ENCODE results near the gene RABGAP1L. TPM values are rescaled to one million over a fixed set of nuclear protein-coding genes. Genes with fewer than 3 reads are reported as not detected.

Gene RABGAP1L
- polyA plus RNA-seq, 3 donors, result 35.2 to 75.3 (median 63.3) TPM

- Histone ChIP-seq H3K4me2 (replicated peaks; ENCODE audit: extremely low read depth, low read length, poor library complexity, severe bottlenecking) (no peak overlapping the region), H3K36me3 (replicated peaks in 1 of 2; ENCODE audit: control insufficient read depth in 1 of 2, insufficient read depth in 2 of 2, low read length in 2 of 2) (peaks cover 0 to 5% of the 10 kb centered on the region in 2 donors), H2AFZ (ENCODE audit: insufficient read depth, low read depth, low read length, poor library complexity, severe bottlenecking) (no peak overlapping the region), H3K9ac (ENCODE audit: insufficient read depth, low read length, poor library complexity, severe bottlenecking) (no peak overlapping the region), H4K20me1 (ENCODE audit: insufficient read depth, low read length) (no peaks in the 10 kb centered on the region), H3K27ac (ENCODE audit: low read depth in 1 of 2, low read length in 2 of 2) (no peak overlapping the region), H3K27me3 (ENCODE audit: control insufficient read depth in 2 of 2, insufficient read depth in 2 of 2, low read length in 2 of 2) (no peaks in the 10 kb centered on the region), H3K4me3 (replicated peaks in 1 of 3; ENCODE audit: low read depth in 2 of 3, low read length in 3 of 3) (no peak overlapping the region), H3K79me2 (ENCODE audit: insufficient read depth, low read length) (no peaks in the 10 kb centered on the region), H3K4me1 (ENCODE audit: control insufficient read depth in 1 of 2, insufficient read depth in 2 of 2, low read length in 2 of 2) (no peaks in the 10 kb centered on the region), H3K9me3 (replicated peaks in 1 of 2; ENCODE audit: control insufficient read depth in 1 of 2, insufficient read depth in 1 of 2, low read length in 2 of 2) (no peaks in the 10 kb centered on the region)
- H3K36me3 Mint-ChIP-seq, result peaks cover 8 to 10% of the 10 kb centered on the region in 2 donors
- intact Hi-C loops (cut with micrococcal nuclease), result no loop called here
- no CpG with 5 or more reads among the region's 1 CpG for WGBS (ENCODE audit: insufficient coverage)
- H3K9me3 Mint-ChIP-seq, result peaks cover 0 to 5% (median under 1%) of the 10 kb centered on the region in 7 donors
- DNase-seq, result no peak
- no peaks in the 10 kb centered on the region for H3K27me3 Mint-ChIP-seq (ENCODE audit: low read depth in 3 of 3)
- H3K4me1 Mint-ChIP-seq, result no peaks in the 10 kb centered on the region
- no peak overlapping the region for H3K27ac Mint-ChIP-seq
- H3K4me3 Mint-ChIP-seq, result no peak overlapping the region
- TF ChIP-seq CTCF (IDR thresholded peaks at IDR 0.05), result no peak
These were observed 481.5 kb downstream of the RABGAP1L start for GRCh38 chr1:174640783-174641182.

GRCh38 chr1:174642393-174642792 lies 483.1 kb downstream of the RABGAP1L start:
- Histone ChIP-seq H4K20me1 (ENCODE audit: insufficient read depth, low read length) (no peaks in the 10 kb centered on the region), H3K27ac (ENCODE audit: low read depth in 1 of 2, low read length in 2 of 2) (no peak overlapping the region), H3K4me1 (ENCODE audit: control insufficient read depth in 1 of 2, insufficient read depth in 2 of 2, low read length in 2 of 2) (no peaks in the 10 kb centered on the region), H2AFZ (ENCODE audit: insufficient read depth, low read depth, low read length, poor library complexity, severe bottlenecking) (no peak overlapping the region), H3K79me2 (ENCODE audit: insufficient read depth, low read length) (no peaks in the 10 kb centered on the region), H3K27me3 (ENCODE audit: control insufficient read depth in 2 of 2, insufficient read depth in 2 of 2, low read length in 2 of 2) (no peaks in the 10 kb centered on the region), H3K36me3 (replicated peaks in 1 of 2; ENCODE audit: control insufficient read depth in 1 of 2, insufficient read depth in 2 of 2, low read length in 2 of 2) (peaks cover 0 to 3% of the 10 kb centered on the region in 2 donors), H3K9me3 (replicated peaks in 1 of 2; ENCODE audit: control insufficient read depth in 1 of 2, insufficient read depth in 1 of 2, low read length in 2 of 2) (no peaks in the 10 kb centered on the region), H3K4me2 (replicated peaks; ENCODE audit: extremely low read depth, low read length, poor library complexity, severe bottlenecking) (no peak overlapping the region), H3K4me3 (replicated peaks in 1 of 3; ENCODE audit: low read depth in 2 of 3, low read length in 3 of 3) (no peak overlapping the region), H3K9ac (ENCODE audit: insufficient read depth, low read length, poor library complexity, severe bottlenecking) (no peak overlapping the region)
- Mint-ChIP-seq H3K4me3 (no peak overlapping the region), H3K36me3 (peaks cover 7% of the 10 kb centered on the region in 2 donors), H3K27ac (no peak overlapping the region), H3K9me3 (peaks cover 0 to 8% (median 4%) of the 10 kb centered on the region in 7 donors), H3K27me3 (ENCODE audit: low read depth in 3 of 3) (no peaks in the 10 kb centered on the region), H3K4me1 (no peaks in the 10 kb centered on the region)
- TF ChIP-seq CTCF (IDR thresholded peaks at IDR 0.05), result no peak
- no peak for DNase-seq
- intact Hi-C loops (cut with micrococcal nuclease), result no loop called here

Data from CD14-positive monocyte (primary cell).